Kidney epithelial cell (primary cell): Measurements from ENCODE around the gene ZNF513. TPM values are rescaled to one million over a fixed set of nuclear protein-coding genes. Genes with fewer than 3 reads are reported as not detected.

Experiments
- DNase-seq: peaks from one replicate; pipeline ENCODE4 v3.0.0-alpha.2; 2010; ENCODE audit warnings: low read depth
- H3K27me3 ChIP-seq: 2 replicates; pipeline ENCODE4 v1.6.0; 2011; ENCODE audit warnings: low read length; ENCODE audit not compliant: control insufficient read depth, insufficient read depth
- H3K36me3 ChIP-seq: 2 replicates; pipeline ENCODE4 v1.5.1; 2011; ENCODE audit warnings: low read length; ENCODE audit not compliant: control insufficient read depth, insufficient read depth
- H3K4me3 ChIP-seq: 2 replicates; pipeline ENCODE4 v1.5.1; 2011; ENCODE audit warnings: low read depth, mild to moderate bottlenecking, control low read depth, low read length
- total RNA-seq: library from RNA; depleted of rRNA; stranded (reverse); fragments of >200 nt; gene quantifications from 2 replicates; pipeline ENCODE4 v1.2.3, GENCODE V29; 2015
- TF ChIP-seq, protein P1 (sequence below): IDR thresholded peaks from 2 replicates; pipeline ENCODE4 v1.5.1; 2011; ENCODE audit warnings: mild to moderate bottlenecking, moderate library complexity, low read length, control low read depth, inconsistent platforms; ENCODE audit not compliant: insufficient read depth, poor library complexity, severe bottlenecking

The ZNF513 gene
- total RNA-seq, 1 donor from 2014 or later: 11.5 TPM

DNA sequence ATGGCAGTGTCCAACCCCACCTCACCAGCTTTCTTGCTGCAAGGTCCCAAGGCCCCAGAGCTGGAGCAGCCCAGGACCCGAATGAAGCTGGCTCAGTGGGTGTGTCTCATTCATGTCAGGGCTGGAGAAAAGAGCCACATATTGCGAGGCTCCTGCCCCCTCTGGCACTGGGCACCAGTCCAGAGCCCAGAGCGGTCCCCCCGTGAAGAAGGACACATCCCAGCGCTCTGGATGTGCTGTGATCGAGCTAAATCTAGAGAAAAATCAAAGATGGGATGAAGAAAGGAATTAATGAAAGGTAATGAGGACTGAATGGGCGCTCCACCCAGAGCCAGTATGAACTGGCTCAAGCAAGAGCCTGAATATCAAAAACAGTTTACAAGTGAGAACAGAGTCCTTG lies 44.4 kb downstream of the ZNF513 start:
- TF ChIP-seq, protein P1, sequence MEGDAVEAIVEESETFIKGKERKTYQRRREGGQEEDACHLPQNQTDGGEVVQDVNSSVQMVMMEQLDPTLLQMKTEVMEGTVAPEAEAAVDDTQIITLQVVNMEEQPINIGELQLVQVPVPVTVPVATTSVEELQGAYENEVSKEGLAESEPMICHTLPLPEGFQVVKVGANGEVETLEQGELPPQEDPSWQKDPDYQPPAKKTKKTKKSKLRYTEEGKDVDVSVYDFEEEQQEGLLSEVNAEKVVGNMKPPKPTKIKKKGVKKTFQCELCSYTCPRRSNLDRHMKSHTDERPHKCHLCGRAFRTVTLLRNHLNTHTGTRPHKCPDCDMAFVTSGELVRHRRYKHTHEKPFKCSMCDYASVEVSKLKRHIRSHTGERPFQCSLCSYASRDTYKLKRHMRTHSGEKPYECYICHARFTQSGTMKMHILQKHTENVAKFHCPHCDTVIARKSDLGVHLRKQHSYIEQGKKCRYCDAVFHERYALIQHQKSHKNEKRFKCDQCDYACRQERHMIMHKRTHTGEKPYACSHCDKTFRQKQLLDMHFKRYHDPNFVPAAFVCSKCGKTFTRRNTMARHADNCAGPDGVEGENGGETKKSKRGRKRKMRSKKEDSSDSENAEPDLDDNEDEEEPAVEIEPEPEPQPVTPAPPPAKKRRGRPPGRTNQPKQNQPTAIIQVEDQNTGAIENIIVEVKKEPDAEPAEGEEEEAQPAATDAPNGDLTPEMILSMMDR: no peak
- no peak for DNase-seq
- Histone ChIP-seq H3K36me3 (peaks cover 4% of the 10 kb centered on the region), H3K27me3 (no peaks in the 10 kb centered on the region), H3K4me3 (no peak overlapping the region)

- Histone ChIP-seq H3K27me3 (no peaks in the 10 kb centered on the region), H3K36me3 (peaks cover 4% of the 10 kb centered on the region), H3K4me3 (no peak overlapping the region)
- DNase-seq: no peak
- TF ChIP-seq, protein P1: no peak
These were observed 45.2 kb downstream of the ZNF513 start for GRCh38 chr2:27335311-27335710.

Other genes starting within 250 kb of the ZNF513 start
- 66.0 and 71.1 TPM in 2 replicates for gene PREB, start 246.1 kb downstream of the ZNF513 start, total RNA-seq
- gene PRR30, start 241.3 kb downstream of the ZNF513 start, total RNA-seq: not detected in 2 replicates
- gene TCF23, start 231.7 kb downstream of the ZNF513 start, total RNA-seq: not detected in 2 replicates
- 146 and 161 TPM in 2 replicates for gene ATRAID, start 168.7 kb downstream of the ZNF513 start, total RNA-seq
- gene SLC5A6, start 168.5 kb downstream of the ZNF513 start, total RNA-seq: 52.1 and 67.7 TPM in 2 replicates
- 60.0 and 63.5 TPM in 2 replicates for gene CAD, start 163.4 kb downstream of the ZNF513 start, total RNA-seq
- 0.08 and 0.27 TPM in 2 replicates for gene SLC30A3, start 117.7 kb downstream of the ZNF513 start, total RNA-seq
- gene DNAJC5G, start 105.3 kb downstream of the ZNF513 start, total RNA-seq: not detected in 2 replicates
- gene TRIM54, start 98.3 kb downstream of the ZNF513 start, total RNA-seq: 0.27 and 0.33 TPM in 2 replicates
- 1.6 and 1.7 TPM in 2 replicates for gene UCN, start 72.3 kb downstream of the ZNF513 start, total RNA-seq
- 90.7 and 105 TPM in 2 replicates for gene MPV17, start 57.6 kb downstream of the ZNF513 start, total RNA-seq
- 53.1 and 54.9 TPM in 2 replicates for gene GTF3C2, start 24.0 kb downstream of the ZNF513 start, total RNA-seq
- 39.8 and 46.7 TPM in 2 replicates for gene EIF2B4, start 10.4 kb downstream of the ZNF513 start, total RNA-seq
- gene SNX17, start 10.1 kb downstream of the ZNF513 start, total RNA-seq: 92.1 and 120 TPM in 2 replicates
- 110 and 121 TPM in 2 replicates for gene PPM1G, start 28.9 kb upstream of the ZNF513 start, total RNA-seq
- gene NRBP1, start 47.9 kb upstream of the ZNF513 start, total RNA-seq: 105 TPM in 2 replicates
- gene KRTCAP3, start 61.6 kb upstream of the ZNF513 start, total RNA-seq: 8.1 and 10.0 TPM in 2 replicates
- gene IFT172, start 109.0 kb upstream of the ZNF513 start, total RNA-seq: 11.2 and 21.6 TPM in 2 replicates
- 28.2 and 30.0 TPM in 2 replicates for gene FNDC4, start 114.5 kb upstream of the ZNF513 start, total RNA-seq
- gene GCKR, start 116.1 kb upstream of the ZNF513 start, total RNA-seq: 0.27 and 0.88 TPM in 2 replicates
- 34.5 and 55.9 TPM in 2 replicates for gene ZNF512, start 202.3 kb upstream of the ZNF513 start, total RNA-seq
- gene CCDC121, start 248.3 kb upstream of the ZNF513 start, total RNA-seq: 1.5 and 3.6 TPM in 2 replicates
- 55.2 and 58.3 TPM in 2 replicates for gene GPN1, start 248.3 kb upstream of the ZNF513 start, total RNA-seq